ENCODE data around the gene RRP7A.

Gene RRP7A

DNA sequence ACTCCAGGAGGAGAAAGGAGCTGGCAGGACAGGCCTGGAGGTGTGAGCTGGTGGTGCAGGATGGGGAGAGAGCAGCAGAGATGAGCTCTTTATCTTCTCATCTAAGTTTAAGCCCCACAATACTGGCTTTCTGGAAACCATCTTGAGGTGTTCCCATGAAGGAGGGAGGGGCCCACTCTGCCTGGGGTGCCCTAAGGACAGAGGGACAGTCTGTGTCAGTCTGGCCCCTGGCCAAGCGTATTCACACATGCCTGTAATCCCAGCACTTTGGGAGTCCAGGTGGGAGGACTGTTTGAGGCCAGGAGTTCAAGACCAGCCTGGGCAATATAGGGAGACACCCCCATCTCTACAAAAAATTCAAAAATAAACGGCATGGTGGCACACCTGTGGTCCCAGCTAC lies 43.1 kb upstream of the RRP7A start:
- H3F3A ChIP-seq (ENCODE audit: insufficient read depth, low read length): no peaks in the 10 kb centered on the region
- TF ChIP-seq, protein P1, sequence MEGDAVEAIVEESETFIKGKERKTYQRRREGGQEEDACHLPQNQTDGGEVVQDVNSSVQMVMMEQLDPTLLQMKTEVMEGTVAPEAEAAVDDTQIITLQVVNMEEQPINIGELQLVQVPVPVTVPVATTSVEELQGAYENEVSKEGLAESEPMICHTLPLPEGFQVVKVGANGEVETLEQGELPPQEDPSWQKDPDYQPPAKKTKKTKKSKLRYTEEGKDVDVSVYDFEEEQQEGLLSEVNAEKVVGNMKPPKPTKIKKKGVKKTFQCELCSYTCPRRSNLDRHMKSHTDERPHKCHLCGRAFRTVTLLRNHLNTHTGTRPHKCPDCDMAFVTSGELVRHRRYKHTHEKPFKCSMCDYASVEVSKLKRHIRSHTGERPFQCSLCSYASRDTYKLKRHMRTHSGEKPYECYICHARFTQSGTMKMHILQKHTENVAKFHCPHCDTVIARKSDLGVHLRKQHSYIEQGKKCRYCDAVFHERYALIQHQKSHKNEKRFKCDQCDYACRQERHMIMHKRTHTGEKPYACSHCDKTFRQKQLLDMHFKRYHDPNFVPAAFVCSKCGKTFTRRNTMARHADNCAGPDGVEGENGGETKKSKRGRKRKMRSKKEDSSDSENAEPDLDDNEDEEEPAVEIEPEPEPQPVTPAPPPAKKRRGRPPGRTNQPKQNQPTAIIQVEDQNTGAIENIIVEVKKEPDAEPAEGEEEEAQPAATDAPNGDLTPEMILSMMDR (IDR thresholded peaks at IDR 0.05; ENCODE audit: low read length): no peak
- TF ChIP-seq EZH2 (IDR thresholded peaks at IDR 0.05; ENCODE audit: borderline replicate concordance, low read length): no peak
- H3K9me3 ChIP-seq (ENCODE audit: low read length): no peaks in the 10 kb centered on the region
- H3K9me2 ChIP-seq (ENCODE audit: low read depth, low read length): no peaks in the 10 kb centered on the region
- peak overlapping the region; percentile 18; the same call in 1 of the 2 replicates for H3K9ac ChIP-seq (ENCODE audit: low read length)
- no peaks in the 10 kb centered on the region for H4K20me1 ChIP-seq (ENCODE audit: insufficient read depth, low read length)
- H3K36me3 ChIP-seq (ENCODE audit: insufficient read depth, low read length): peaks cover 11% of the 10 kb centered on the region
- H3K4me1 ChIP-seq (ENCODE audit: insufficient read depth, low read length, severe bottlenecking): peaks cover 27% of the 10 kb centered on the region
- H2AFZ ChIP-seq (ENCODE audit: low read length): no peak overlapping the region
- no peaks in the 10 kb centered on the region for H3K27me3 ChIP-seq (ENCODE audit: insufficient read depth, low read length)
- peak overlapping the region; percentile 54 for H3K27ac ChIP-seq (ENCODE audit: low read depth, low read length, poor library complexity, severe bottlenecking)
- H3K4me2 ChIP-seq (ENCODE audit: low read length): peak overlapping the region; percentile 41; the same call in 1 of the 2 replicates
- H3K79me2 ChIP-seq (ENCODE audit: insufficient read depth, low read length): no peaks in the 10 kb centered on the region
- H3K4me3 ChIP-seq (ENCODE audit: low read depth, low read length, poor library complexity, severe bottlenecking): no peak overlapping the region

DNA sequence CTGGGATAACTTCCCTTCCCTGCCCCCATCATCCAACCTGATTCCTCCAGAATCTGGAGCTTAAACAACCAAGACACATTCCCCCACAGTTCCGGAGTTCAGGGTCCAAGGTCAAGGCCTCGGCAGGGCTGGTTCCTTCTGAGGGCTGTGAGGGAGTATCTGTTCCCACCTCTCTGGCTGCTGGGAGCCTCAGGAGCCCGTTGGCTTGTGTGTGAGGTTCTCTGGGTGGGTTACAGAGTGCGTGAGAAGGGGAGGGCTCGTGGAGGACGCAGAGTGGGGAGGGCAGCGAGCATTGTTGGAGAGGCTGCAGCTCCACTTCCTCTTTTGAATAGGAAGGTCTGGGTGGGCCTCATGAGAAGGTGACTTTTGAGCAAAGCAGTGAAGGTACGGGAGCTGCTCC lies 42.7 kb upstream of the RRP7A start:
- no peaks in the 10 kb centered on the region for H3K9me2 ChIP-seq (ENCODE audit: low read depth, low read length)
- H3K4me3 ChIP-seq (ENCODE audit: low read depth, low read length, poor library complexity, severe bottlenecking): no peak overlapping the region
- peak overlapping the region; percentile 54 for H3K27ac ChIP-seq (ENCODE audit: low read depth, low read length, poor library complexity, severe bottlenecking)
- H3K27me3 ChIP-seq (ENCODE audit: insufficient read depth, low read length): no peaks in the 10 kb centered on the region
- H3K4me1 ChIP-seq (ENCODE audit: insufficient read depth, low read length, severe bottlenecking): peaks cover 27% of the 10 kb centered on the region
- no peaks in the 10 kb centered on the region for H3F3A ChIP-seq (ENCODE audit: insufficient read depth, low read length)
- H3K4me2 ChIP-seq (ENCODE audit: low read length): peak overlapping the region; percentile 41
- peak overlapping the region; percentile 44; the same call in 1 of the 2 replicates for H3K9ac ChIP-seq (ENCODE audit: low read length)
- no peak overlapping the region for H2AFZ ChIP-seq (ENCODE audit: low read length)
- no peaks in the 10 kb centered on the region for H3K9me3 ChIP-seq (ENCODE audit: low read length)
- H4K20me1 ChIP-seq (ENCODE audit: insufficient read depth, low read length): no peaks in the 10 kb centered on the region
- no peak for TF ChIP-seq EZH2 (IDR thresholded peaks at IDR 0.05; ENCODE audit: borderline replicate concordance, low read length)
- TF ChIP-seq, protein P1 (IDR thresholded peaks at IDR 0.05; ENCODE audit: low read length): no peak
- H3K36me3 ChIP-seq (ENCODE audit: insufficient read depth, low read length): peaks cover 11% of the 10 kb centered on the region
- no peaks in the 10 kb centered on the region for H3K79me2 ChIP-seq (ENCODE audit: insufficient read depth, low read length)

DNA sequence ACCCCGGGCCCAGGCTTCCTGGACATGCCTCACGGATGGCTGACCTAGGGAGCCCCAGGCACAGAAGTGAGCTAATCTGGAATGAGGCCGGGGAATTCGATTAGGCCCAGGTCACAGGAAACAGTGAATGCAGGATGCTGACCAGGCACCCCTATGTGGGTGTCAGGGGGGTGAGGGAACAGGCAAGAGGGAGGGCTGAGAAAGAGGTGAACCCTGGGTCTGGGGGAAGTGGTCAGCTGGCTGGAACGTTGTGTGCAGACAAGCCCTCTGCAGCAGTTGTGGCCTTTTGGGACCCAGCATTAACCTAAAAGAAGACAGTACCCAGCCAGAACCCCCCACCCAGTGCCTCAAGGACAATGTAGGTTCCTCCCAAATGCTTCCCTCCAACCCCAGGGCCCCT lies 42.3 kb upstream of the RRP7A start:
- H3K4me3 ChIP-seq (ENCODE audit: low read depth, low read length, poor library complexity, severe bottlenecking): no peak overlapping the region
- H3K36me3 ChIP-seq (ENCODE audit: insufficient read depth, low read length): peaks cover 11% of the 10 kb centered on the region
- no peaks in the 10 kb centered on the region for H3F3A ChIP-seq (ENCODE audit: insufficient read depth, low read length)
- H3K9me2 ChIP-seq (ENCODE audit: low read depth, low read length): no peaks in the 10 kb centered on the region
- H3K27me3 ChIP-seq (ENCODE audit: insufficient read depth, low read length): no peaks in the 10 kb centered on the region
- H3K9ac ChIP-seq (ENCODE audit: low read length): peak overlapping the region; percentile 44; the same call in 1 of the 2 replicates
- no peaks in the 10 kb centered on the region for H3K79me2 ChIP-seq (ENCODE audit: insufficient read depth, low read length)
- H3K9me3 ChIP-seq (ENCODE audit: low read length): no peaks in the 10 kb centered on the region
- H3K4me1 ChIP-seq (ENCODE audit: insufficient read depth, low read length, severe bottlenecking): peaks cover 27% of the 10 kb centered on the region
- no peaks in the 10 kb centered on the region for H4K20me1 ChIP-seq (ENCODE audit: insufficient read depth, low read length)
- H3K27ac ChIP-seq (ENCODE audit: low read depth, low read length, poor library complexity, severe bottlenecking): peak overlapping the region; percentile 54
- H3K4me2 ChIP-seq (ENCODE audit: low read length): peak overlapping the region; percentile 41
- H2AFZ ChIP-seq (ENCODE audit: low read length): no peak overlapping the region
- TF ChIP-seq, protein P1 (IDR thresholded peaks at IDR 0.05; ENCODE audit: low read length): no peak
- no peak for TF ChIP-seq EZH2 (IDR thresholded peaks at IDR 0.05; ENCODE audit: borderline replicate concordance, low read length)

Data from OCI-LY1 (cell line).